HG03108 (cell line): ENCODE results near the gene BSN.

Experiments
- ATAC-seq: cut with Tn5 transposase; IDR thresholded peaks from one replicate; pipeline ENCODE4 v1.9.1; 2021; ENCODE audit warnings: moderate library complexity; ENCODE audit not compliant: unreplicated experiment

BSN gene

GRCh38 chr3:49553692-49554632 is at the start of gene BSN:
TSS of gene BSN (plus strand) at chr3:49554477. CDS start at chr3:49554603, 126 bp downstream.
- peak; percentile 66 for ATAC-seq

- no peak for ATAC-seq
Measured at GRCh38 chr3:49506906-49507305, 47.4 kb upstream of the BSN start.

GRCh38 chr3:49509028-49509561 is 45.2 kb upstream of the BSN start:
- no peak for ATAC-seq

GRCh38 chr3:49511639-49512038 is 42.6 kb upstream of the BSN start:
- ATAC-seq = no peak

GRCh38 chr3:49512781-49513355 is 41.4 kb upstream of the BSN start:
- no peak for ATAC-seq

GRCh38 chr3:49513494-49514124 is 40.7 kb upstream of the BSN start:
- ATAC-seq = no peak

GRCh38 chr3:49518016-49518415 is 36.3 kb upstream of the BSN start:
- ATAC-seq = no peak

- no peak for ATAC-seq
Measured at GRCh38 chr3:49518441-49518840, 35.8 kb upstream of the BSN start.

- no peak for ATAC-seq
Measured at GRCh38 chr3:49519296-49519695, 35.0 kb upstream of the BSN start.

- ATAC-seq = no peak
Measured at GRCh38 chr3:49519916-49520385, 34.3 kb upstream of the BSN start.

- no peak for ATAC-seq
Measured at GRCh38 chr3:49523756-49524747, 30.2 kb upstream of the BSN start.

- ATAC-seq = no peak
Measured at GRCh38 chr3:49529567-49529966, 24.7 kb upstream of the BSN start.

GRCh38 chr3:49530231-49530630 is 24.0 kb upstream of the BSN start:
- no peak for ATAC-seq

- ATAC-seq = no peak
Measured at GRCh38 chr3:49530701-49531100, 23.6 kb upstream of the BSN start.

GRCh38 chr3:49531218-49531617 is 23.1 kb upstream of the BSN start:
- no peak for ATAC-seq

GRCh38 chr3:49531715-49532114 is 22.6 kb upstream of the BSN start:
- ATAC-seq = no peak

- ATAC-seq = no peak
Measured at GRCh38 chr3:49533031-49533430, 21.2 kb upstream of the BSN start.

GRCh38 chr3:49533786-49534519 is 20.3 kb upstream of the BSN start:
- no peak for ATAC-seq

- no peak for ATAC-seq
Measured at GRCh38 chr3:49534581-49535441, 19.5 kb upstream of the BSN start.
